A673 (cell line): ENCODE measurements around the gene PSMG2.

Experiments used
- CTCF ChIP-seq: fragments of 300-800, 200-600 bp; sonication (generic); conservative IDR thresholded peaks from 2 replicates; pipeline ENCODE4 v1.5.1; 2017; ENCODE audit warnings: low read depth, mild to moderate bottlenecking, antibody characterized with exemption, low read length, moderate library complexity, mixed read lengths
- EZH2 ChIP-seq: fragments of 200-600 bp; sonication (generic); IDR thresholded peaks from 2 replicates; pipeline ENCODE4 v1.6.1; 2017; ENCODE audit warnings: borderline replicate concordance, low read depth, mild to moderate bottlenecking, mixed read lengths, antibody characterized with exemption, low read length; ENCODE audit not compliant: poor library complexity, severe bottlenecking

DNA sequence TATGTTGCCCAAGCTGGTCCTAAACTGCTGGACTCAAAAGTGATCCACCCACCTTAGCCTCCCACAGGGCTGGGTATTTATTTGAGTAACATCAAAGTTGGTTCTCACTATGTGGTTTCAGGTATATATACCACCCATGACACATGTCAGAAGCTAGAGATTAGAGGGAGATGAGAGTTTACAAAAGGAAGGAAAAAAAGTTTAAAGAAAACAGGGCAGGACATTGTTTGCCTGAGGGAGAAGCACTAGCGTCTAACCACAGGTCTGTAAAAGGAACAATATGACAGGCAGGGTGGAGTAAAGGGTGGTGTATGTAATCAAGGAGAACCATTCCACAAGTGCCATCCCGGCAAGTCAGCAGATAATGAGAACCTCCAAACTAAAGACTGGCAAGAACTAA lies 8.8 kb upstream of the PSMG2 start:
- TF ChIP-seq CTCF (no peak), EZH2 (no peak)
